Coronary artery (tissue), 2 donors: Measurements from ENCODE around the gene PHLPP1.

ENCODE experiments used
- DNase-seq: peaks from one replicate; pipeline ENCODE4 v3.0.0-alpha.2; 2017; ENCODE audit warnings: low spot score
- H3K27ac ChIP-seq, 2 donors: fragments of 200-600 bp; sonication (generic); one replicate each; pipeline ENCODE4 v1.5.1; 2016 to 2019
- H3K4me3 ChIP-seq: fragments of 200-600 bp; sonication (generic); 2 replicates; pipeline ENCODE4 v1.5.1; 2016; ENCODE audit warnings: mild to moderate bottlenecking, moderate library complexity
- CTCF ChIP-seq: fragments of 200-600 bp; sonication (generic); IDR thresholded peaks from one replicate; pipeline ENCODE4 v1.5.1; 2019; ENCODE audit warnings: antibody characterized with exemption

PHLPP1 gene

DNA sequence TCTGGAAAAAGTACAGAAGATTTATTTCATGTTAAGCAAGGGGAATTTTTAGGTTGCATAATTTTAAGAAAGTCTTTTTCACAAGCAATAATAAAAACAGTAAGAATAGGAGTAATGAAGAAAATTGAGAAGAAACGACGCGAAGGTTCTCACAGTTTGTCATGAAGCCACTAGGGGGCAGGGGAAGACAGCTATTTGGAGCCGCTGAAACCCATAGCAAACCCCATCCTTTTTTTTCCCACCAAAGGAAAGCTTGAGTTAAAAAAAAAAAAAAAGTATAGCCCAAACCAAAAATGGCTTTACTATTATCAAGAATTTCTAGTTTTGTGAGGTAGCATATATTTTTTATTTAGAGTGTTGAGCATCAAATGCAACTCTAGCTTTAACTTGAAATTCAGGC, 300.9 kb downstream of the PHLPP1 start:
- no peak overlapping the region for H3K4me3 ChIP-seq
- TF ChIP-seq CTCF, result peak; percentile 44
- DNase-seq, result no peak
- no peak overlapping the region for H3K27ac ChIP-seq

- Histone ChIP-seq H3K4me3 (no peak overlapping the region), H3K27ac (no peak overlapping the region)
- no peak for TF ChIP-seq CTCF
- no peak for DNase-seq
Observed at GRCh38 chr18:63017076-63017475, 301.7 kb downstream of the PHLPP1 start.

DNA sequence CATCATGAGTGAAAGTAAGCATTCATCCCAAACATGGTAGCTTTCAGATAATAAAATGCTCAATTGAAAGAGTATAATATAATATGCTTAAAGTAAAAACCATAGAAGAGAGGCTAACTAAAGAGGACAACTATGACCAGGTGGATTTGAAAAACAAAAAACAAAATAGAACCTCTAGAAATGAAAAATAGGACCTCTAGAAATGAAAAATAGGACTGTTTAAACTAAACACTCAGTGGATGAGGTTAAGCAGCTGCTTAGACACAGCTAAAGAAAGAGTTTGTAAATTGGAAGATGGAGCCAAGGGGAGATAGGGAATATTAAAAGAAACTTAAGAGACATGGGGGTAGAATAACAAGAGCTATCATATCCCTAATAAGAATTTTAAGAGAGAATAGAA, 302.6 kb downstream of the PHLPP1 start:
- no peak overlapping the region for H3K27ac ChIP-seq
- TF ChIP-seq CTCF, result no peak
- DNase-seq, result no peak
- no peak overlapping the region for H3K4me3 ChIP-seq

GRCh38 chr18:63022429-63023022, 307.2 kb downstream of the PHLPP1 start:
- no peak for TF ChIP-seq CTCF
- H3K4me3 ChIP-seq, result no peak overlapping the region
- no peak for DNase-seq
- no peak overlapping the region for H3K27ac ChIP-seq

- no peak overlapping the region for H3K4me3 ChIP-seq
- no peak for DNase-seq
- H3K27ac ChIP-seq, result no peak overlapping the region
- TF ChIP-seq CTCF, result no peak
Observed at GRCh38 chr18:63025251-63026090, 310.1 kb downstream of the PHLPP1 start.

DNA sequence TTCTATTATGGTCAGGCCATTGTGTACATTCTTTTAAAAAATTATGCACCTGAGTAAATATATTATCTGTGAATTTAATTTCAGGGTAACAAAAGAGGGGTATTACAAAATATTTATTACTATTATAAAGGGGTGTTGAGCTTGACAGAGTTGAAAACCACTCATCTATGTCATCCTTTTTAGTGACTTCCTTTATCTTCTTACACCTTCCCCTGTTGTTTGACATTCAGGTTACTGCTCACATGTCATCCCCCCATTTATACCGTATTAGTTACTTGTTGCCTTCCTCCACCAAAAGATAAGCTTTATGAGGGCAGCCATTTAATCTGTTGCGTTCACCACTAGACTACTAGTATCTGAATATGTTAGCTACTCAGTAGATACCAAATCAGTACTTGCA, 313.0 kb downstream of the PHLPP1 start:
- Histone ChIP-seq H3K4me3 (no peak overlapping the region), H3K27ac (no peak overlapping the region)
- TF ChIP-seq CTCF, result no peak
- DNase-seq, result no peak
